Stimulated activated CD8-positive, alpha-beta memory T cell treated with anti-CD3 and anti-CD28 coated beads, Interleukin-12 subunit alpha, Interleukin-12 subunit beta, amount 100 ng/mL, for 4 hours (primary cell): ENCODE results near the gene TAF5L.
"Not testable (repeated sequence)": the region's sequence is repeated elsewhere in the genome, so short reads cannot be mapped to it uniquely, and the experiment has no call there.

ENCODE experiments used
- DNase-seq: peaks from one replicate; pipeline ENCODE4 v3.0.0-alpha.2; 2020; ENCODE audit warnings: low read depth

The TAF5L gene

DNA sequence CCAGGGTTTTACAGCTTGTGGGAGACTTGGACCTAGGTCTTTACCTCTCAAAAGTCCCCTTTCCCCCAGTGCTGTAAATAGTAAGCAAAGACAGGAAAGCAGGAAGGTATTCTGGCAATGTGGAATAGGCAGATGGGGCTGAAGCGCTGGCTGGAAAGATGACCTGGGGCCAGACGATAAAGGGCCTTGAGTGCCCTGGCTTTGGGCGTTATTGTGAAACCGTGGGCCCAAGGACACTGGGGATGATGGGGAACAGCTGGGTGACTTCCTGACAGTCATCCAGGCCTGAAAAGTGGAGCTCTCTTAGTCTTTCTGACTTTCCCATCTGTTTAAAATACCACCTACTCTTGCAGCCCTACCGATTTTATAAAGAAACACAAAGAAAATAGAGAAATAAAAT, 16.5 kb upstream of the TAF5L start:
- no peak for DNase-seq

DNA sequence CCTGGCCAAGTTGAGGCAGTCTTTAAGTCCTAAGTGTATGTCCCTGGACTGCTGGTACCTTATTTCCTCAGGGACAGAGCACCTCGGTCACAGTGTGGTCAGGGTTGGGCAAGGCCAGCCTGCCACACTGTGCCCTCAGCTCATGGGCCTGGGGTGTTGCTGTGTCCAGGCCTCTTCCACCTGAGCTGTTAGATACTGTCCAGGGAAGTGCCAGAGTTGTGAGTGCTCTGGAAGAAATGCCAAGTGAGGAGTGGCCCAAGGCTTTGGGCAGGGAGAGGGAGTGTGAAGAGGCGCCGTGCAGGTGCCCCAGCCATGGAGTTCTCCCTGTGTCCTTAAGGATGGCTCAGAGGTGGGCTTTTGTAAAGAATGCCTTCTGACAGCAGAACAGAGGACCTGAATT, 15.4 kb upstream of the TAF5L start:
- no peak for DNase-seq

DNA sequence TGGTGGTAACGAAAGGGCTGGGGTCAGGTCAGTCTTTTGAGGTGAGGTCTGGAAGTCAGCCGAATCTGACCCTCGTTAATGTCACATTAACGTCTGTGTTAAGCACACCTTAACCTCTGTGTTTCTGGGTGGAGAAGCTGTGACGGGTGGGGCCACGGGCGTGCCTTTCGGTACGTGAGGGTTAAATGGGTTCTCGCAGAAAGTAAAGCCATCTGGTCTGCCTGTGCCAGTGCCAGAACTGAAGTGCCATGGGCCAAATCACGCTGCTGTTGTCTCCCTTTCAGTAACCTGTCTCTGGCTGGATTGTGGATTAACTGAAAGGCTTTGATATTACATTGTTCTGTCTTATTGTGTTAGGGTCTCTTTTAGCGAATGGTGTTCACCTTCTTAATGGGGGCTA, 14.5 kb upstream of the TAF5L start:
- DNase-seq, result no peak

DNA sequence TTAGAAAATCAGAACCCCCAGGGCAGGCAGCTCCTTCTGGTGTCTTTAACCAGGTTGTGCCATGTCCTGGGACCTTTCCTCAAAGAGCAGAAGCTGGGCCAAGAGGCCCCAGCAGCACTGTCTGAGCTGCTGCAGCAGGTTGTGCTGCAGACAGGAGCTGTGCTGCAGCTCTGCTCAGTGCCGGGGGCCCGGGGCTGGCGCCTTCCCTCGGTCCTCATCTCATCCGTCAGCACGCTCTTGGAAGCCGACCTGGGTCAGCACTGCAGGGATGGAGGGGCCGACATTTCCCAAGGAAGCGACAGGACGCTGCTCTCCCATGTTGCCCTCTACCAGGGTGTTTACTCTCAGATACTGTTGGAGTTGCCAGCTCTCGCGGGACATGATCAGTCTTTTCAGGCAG, 11.8 kb upstream of the TAF5L start:
- DNase-seq, result no peak

DNA sequence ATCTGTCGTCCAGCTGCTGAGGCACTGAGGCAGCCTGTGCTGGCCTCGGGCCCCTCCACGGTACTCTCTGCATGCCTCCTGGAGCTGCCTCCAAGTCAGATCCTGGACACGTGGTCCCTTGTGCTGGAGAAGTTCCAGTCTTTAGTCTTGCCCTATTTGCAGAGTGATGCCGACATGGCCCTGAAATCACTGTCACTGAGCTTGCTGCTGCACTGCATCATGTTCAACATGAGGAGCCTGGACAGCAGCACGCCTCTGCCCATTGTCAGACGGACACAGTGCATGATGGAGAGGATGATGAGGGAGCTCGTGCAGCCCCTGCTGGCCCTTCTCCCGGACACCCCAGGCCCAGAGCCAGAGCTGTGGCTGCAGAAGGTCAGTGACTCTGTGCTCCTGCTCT, 10.1 kb upstream of the TAF5L start:
- no peak for DNase-seq

DNA sequence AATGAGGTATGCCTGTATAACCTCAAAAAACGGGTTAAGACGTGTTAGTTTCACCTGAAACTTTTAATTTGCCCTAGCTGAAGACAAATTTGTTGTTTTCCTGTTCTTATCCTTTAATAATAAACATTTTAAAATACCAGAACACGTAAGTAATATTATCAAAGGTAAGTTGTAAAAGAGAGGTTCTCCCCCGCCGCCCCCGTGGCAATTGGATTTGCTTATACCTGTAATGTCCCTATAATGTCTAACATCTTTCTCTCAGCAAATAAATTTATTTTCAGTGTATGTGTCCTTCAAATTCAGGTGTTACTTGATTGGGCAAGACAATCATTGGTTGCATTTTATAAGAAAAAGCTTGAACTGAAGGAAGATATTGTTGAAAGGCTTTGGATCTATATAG, 6.0 kb upstream of the TAF5L start:
- DNase-seq, result no peak

DNA sequence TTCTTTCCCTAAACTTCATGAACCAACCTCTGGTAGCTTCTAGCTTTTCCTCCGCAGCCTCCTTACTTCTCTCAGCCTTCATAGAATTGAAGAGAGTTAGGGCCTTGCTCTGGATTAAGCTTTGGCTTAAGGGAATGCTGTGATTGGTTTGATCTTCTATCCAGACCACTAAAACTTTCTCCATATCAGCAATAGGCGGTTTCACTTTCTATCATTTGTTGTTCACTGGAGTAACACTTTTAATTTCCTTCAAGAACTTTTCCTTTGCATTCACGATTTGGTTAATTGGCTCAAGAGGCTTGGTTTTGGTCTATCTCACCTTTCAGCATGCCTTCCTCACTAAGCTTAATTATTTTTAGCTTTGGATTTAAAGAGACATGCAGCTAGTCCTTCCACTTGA, 5.2 kb upstream of the TAF5L start:
- no peak for DNase-seq

DNA sequence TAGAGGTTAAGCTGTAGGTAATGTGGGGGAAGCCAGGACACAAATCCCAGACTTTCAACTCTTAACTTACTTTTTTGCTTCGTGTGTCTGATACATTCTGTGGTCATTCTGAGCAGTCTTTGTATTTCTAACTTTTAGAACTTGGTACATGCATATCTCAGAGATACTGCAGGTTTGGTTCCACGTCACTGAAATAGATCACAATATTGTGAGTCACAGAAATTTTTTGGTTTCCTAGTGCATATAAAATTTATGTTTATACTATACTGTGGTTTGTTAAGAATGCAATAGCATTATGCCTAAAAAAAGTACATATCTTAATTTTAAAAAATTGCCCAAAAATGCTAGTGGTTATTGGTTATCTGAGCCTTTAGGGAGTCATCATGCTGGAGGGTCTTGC, 3.3 kb upstream of the TAF5L start:
- no peak for DNase-seq

DNA sequence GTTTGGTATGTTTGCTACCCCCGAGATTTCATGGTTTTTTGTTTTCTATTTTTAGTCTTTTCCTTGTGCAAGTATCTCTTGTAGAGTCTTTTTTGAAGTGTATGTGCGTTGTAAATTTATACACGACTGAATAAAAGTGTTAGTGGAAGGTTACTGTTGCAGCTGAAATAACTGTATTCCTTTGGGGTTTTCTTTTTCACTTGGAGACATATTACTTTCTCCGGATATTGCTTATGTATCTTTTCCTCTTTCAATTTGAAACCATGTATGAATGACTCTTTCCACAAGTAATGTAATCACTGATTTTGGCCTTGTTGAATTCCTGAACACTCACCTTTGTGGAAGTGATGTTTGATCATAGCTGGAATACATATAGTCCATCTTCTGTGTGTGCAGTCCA, 1.1 kb upstream of the TAF5L start:
- no peak for DNase-seq

DNA sequence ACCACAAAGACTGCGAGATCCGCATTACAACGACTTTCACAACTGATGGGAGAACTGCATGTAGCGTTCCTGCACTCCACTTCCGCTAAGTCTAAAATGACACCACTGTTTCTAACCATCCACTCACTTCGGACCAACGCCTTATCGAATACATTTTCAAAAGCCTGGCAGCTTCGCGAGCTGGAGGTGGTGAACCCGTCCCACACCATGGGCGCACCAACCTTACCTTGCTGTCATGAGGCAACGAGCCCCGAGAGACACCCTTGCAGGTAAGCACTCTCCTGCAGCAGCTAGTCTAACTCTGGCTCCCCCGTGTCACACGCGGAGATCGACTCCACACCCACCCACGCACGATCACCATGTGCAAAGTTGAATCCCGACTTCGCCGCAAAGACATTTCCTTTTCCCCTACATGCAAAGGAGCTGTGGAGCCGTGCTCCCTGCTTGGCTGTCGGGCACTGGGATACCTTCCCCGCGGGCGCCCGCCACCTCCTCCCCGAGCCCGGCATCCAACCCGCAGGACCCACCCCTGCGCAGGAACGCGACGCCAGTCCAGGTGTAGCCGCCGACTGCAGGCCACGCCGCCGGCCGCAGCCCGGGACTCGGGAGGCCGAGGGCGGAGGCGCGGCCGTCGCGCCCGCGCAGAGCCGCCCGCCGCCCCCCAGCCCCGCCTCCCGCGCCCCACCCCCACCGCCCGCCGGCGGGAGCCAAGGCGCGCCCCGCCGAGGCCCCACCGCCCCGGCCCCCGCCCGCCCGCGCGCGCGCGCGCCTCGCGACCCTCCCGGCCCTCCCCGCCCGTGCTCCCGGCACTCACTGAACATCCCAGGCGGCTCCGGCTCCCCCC, 629 bp downstream of the TAF5L start:
- DNase-seq, result peak; percentile 33

DNA sequence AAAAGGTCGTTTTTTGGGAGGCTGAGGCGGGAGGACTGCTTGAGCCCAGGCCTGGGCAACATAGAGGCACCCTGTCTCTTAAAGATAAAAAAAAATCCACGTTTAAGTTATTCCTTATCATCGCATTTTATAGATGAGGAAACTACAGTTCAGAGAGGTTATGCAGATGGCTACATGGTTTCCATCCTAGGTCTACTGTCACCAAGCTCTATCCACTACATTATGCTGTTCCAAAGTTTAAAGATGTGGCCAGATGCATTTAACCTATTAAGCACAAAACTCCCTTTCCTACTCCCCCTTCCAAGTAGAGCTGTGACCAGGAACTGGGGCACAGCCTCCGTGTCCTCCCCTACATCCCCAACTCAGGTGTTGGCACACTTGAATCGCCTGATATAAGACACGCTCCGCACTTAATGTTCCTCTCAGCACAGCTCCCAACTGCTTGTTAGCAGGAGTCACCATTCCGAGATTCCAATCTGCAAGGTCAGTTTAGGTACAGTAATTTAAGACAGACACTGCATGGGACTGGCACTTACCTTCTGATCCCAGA, 1.3 kb downstream of the TAF5L start:
- no peak for DNase-seq

DNA sequence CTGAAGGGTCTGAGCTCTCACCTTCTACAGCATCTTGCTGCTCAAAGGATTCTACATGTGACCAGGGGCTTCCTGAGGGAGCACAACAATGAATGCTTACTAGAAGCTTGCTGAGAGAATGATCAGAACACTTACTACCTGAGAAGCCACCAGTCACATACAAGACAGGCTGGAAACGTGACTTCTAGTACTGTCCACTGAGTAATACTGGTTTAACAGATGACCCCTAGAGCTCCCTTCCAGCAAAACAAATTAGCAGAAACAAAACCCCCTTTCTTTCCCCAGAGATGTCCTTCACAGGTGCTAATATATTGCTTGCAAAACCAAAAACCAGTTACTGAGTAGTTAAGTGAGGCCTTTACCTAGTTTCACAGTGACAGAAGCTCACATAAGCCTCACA, 2.1 kb downstream of the TAF5L start:
- DNase-seq, result no peak

DNA sequence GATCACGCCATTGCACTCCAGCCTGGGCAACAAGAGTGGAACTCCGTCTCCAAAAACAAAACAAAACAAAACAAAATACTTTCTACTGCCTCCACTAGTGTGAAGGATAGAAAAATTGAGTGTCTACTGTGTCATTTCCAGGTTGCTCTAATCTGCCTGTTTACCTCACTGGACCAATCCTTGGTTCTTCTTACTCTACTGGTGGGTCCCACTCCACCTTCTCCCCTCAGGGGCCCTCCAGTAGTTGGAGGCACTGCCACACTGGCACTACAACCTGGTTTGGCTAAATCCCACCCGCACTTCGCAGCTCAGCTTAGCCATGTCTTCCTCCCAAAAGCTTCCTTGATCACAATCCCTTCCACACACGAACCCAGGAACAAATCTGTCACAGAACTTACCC, 2.7 kb downstream of the TAF5L start:
- DNase-seq, result no peak

DNA sequence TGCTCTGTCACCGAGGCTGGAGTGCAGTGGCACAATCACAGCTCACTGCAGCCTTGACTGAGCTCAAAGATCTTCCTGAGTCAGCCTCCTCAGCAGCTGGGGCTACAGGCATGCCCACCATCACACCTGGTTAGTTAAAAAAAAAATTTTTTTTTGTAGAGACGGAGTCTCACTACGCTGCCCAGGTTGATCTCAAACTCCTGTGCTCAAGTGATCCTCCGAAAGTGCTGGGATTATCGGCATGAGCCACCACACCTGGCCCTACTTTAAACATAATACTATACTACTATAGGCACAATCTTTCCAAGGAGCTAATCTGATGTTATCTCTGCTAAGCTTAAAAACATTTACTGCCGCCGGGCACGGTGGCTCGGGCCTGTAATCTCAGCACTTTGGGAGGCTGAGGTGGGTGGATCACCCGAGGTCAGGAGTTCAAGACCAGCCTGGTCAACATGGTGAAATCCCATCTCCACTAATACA, 3.2 kb downstream of the TAF5L start:
- DNase-seq, result not testable (repeated sequence)

DNA sequence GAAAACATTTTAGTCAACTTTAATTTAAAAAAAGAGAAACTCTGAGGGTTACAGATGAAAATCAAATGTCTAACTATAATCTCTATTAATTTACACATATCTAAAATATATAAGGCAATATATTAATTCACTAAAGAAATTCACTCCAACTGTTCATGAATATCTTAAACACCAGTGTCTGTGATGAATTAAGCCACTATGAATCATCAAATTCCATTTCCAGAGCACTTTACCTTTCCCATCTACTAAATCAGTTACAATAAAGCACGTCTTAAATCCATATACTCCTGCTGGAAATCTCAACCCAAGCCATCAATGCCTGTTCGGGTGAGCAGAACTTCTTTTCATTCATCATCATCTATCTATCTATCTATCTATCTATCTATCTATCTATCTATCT, 4.3 kb downstream of the TAF5L start:
- DNase-seq, result no peak

DNA sequence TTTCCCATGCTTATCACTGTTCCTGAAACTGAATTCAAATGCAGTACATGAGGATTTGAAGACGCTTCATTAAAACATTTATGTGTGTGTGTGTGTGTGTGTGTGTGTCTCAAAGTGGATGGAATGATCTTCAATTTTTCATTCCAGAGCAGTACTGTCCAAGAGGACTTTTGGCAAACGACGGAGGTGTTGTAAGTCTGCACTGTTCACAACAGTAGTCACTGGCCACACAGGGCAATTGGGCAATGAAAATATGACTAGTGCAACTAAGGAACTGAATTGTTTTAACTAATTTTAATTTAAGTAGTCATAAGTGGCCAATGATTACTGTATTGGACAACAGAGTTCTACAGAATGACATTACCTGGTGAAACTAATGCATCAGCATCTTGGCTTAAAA, 5.0 kb downstream of the TAF5L start:
- no peak for DNase-seq

DNA sequence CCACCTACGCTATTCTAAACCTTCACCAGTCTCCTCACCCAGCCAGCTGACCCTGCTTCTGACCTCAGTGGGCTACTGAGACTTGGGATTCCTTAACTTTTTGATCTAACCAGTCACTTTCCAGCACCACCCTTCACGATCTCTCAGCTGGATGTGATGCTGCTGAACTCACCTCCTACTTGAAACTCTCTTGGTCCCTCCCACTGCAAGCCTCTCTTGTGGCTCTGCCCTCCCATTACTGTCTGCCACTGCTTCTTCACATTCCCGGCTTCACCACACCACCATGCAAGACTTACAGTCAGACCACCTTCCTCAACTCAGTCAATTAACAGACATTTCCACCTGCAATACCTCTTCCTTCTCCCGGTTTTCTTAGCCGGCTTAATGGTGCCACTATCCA, 6.3 kb downstream of the TAF5L start:
- no peak for DNase-seq

DNA sequence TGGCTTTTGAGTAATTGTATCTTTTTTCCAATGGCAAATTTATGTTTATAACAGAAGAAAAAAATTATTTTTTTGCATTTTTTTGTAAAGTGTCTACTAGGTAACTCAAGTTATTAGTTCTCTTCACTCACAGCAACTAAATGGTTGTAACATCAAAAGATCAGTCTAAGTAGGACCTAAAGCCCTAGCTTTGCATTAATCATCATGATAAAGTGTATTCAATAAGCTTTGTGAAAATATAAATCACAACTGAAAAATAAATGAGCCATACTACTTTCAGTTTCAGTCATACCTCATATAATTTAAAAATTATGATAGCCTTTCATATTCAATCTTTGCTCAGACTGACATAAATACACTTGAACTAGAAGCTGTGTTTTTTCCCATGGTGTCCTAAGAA, 6.9 kb downstream of the TAF5L start:
- no peak for DNase-seq

DNA sequence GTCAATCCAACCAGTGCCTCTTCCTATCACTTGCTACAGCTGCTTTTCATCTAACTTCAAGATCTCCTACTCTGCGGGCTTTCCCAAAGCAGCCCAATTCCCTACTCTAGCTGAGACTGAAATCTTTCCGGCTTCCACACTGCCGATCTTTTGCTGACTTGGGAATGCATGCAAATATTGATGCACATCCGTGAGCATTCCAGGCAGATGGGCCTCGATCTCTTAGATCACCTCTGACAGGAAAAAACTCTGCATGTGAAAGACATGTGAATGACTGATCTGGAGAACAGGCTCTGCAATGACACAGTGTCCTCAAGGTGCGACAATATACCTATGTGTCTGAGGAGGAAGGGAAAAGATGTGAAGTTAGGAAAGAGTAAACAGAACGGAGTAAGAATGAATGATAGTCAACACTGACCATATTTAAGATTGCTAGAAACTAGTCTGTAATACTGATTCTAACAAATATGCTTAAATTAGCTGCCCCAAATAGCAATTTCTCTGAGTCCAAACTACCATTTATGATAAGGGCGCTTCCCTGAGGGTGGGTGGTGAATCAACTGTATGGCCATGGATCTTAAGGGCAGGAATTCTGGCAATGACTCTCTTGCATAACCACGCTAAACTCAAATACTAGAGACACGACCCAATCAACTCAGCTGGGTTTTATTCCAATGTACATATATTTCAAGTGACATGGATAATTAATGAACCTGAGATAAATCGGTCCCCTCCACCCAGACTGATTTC, 8.4 kb downstream of the TAF5L start:
- DNase-seq, result no peak

DNA sequence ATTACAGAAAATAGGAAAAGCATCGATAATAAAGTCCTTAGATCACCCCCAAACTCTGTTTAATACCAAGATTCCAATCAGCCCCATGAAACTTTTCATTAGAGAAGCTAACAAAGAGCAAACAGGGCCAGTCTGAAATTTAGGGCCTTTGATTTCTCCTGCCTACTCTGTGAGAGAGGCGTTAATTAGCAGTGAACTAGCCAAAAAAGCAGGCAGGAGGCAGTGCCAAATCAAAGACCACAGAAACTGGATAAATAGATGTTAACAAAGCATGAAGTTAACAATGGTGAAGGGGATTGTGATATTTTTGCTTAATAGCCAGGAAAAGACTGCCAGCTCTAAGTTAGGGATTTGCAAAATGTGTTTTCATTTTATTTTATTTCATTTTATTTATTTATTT, 11.2 kb downstream of the TAF5L start:
- DNase-seq, result no peak

DNA sequence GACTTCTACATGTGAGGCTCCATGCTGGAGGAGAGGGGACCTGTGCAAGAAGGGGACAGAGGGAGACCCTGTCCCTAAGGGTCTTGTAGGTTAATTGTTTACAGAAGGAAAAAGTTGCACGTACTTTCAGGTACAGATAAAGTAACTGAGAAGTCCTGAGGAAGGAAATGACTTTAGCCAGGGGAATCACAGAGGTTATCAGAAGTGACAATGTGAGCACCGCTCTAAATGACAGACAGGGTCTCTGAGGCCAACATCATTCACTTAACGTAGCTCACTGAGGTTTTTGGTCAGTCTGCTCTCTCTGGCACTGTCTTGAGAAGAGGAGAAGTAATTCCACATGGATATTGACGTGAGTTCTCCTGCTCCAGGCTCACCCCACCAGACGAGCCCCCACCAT, 12.0 kb downstream of the TAF5L start:
- no peak for DNase-seq

DNA sequence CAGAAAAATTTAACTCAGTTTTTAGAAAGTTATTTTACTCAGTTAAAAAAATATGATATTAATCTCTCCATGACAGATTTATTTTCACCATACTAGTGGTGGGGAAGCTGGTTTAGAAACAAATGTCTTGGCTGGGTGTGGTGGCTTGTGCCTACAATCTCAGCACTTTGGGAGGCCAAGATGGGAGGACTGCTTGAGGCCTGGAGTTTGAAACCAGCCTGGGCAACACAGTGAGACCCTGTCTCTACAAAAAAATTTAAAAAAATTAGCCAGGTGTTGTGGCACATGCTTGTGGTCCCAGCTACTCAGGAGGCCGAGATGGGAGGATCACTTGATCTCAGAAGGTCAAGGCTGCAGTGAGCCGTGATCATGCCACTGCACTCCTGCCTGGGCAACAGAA, 17.3 kb downstream of the TAF5L start:
- DNase-seq, result no peak

DNA sequence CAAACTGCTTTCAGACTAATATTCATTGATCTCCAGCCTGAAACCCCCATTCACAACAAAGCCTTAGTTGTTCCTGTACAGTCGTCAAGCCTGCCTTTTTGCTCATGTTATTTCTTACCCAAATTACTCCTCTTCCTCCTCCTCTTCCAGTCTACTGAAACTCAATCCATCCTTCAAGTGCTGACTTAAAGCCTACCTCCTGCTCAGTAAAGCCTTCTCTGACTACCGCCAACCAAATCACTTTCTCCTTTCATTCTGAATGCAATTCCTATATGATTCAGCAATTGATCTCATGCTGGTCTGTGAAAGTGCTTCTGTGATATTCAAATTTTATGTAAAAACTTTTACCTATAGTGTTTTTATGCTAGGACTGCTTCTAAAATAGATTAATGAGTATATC, 18.6 kb downstream of the TAF5L start:
- no peak for DNase-seq
